K562 (cell line): ENCODE results near the gene MAGI3. TPM values are rescaled to one million over a fixed set of nuclear protein-coding genes. Genes with fewer than 3 reads are reported as not detected.

Source experiments
- ATAC-seq: fragments of 200-7000 bp; cut with Tn5 transposase; 3 replicates; pipeline ENCODE4 v1.9.1; 2020; ENCODE audit warnings: moderate library complexity
- BruUV-seq: library from RNA; stranded (reverse); fragments of 400-500 nt; replicated peaks from 2 replicates; lab custom pipeline; 2021; lab: Mats Ljungman, UMichigan
- CTCF ChIA-PET: fragments of 300-600 bp; formaldehyde crosslinking; extraction: SDS; loops from one replicate; lab custom pipeline; 2021; ENCODE audit warnings: low intra/inter-chr PET ratio; lab: Yijun Ruan, JAX
- POLR2A ChIA-PET: fragments of 300-600, 350-650 bp; sonication (Branson Sonifier 250); formaldehyde crosslinking; extraction: SDS; loops from one replicate; lab custom pipeline; 2021; ENCODE audit warnings: antibody characterized with exemption, inconsistent platforms; lab: Yijun Ruan, JAX
- DNase-seq, 4 experiments: peaks; one replicate each; pipeline versions ENCODE4 v3.0.0 to v3.0.0-alpha.2; 2011 to 2018; ENCODE audit warnings: low spot score in 3 of 4, mixed read lengths in 3 of 4; ENCODE audit errors: extremely low read depth in 1 of 4
- FAIRE-seq: peaks from 2 replicates; lab custom pipeline; 2011; peaks lifted over from hg19 to GRCh38; lab: Jason Lieb, UNC
- H2AFZ ChIP-seq: 2 replicates; pipeline ENCODE4 v1.6.0; 2011; ENCODE audit warnings: low read depth, low read length, control low read depth, inconsistent platforms
- H3K27ac ChIP-seq: fragments of 200-600 bp; 3 replicates; pipeline ENCODE4 v1.8.0; 2011; ENCODE audit warnings: low read depth, mild to moderate bottlenecking, control low read depth, inconsistent platforms, low read length, moderate library complexity, mixed read lengths; ENCODE audit errors: extremely low read depth
- H3K27me3 ChIP-seq, 2 experiments: fragments of 300-600 bp in 1 of 2; 2 replicates in 1 of 2; 3 replicates in 1 of 2; pipeline versions ENCODE4 v1.6.0 to v1.8.0; 2011; ENCODE audit warnings: inconsistent platforms in 2 of 2, low read length in 2 of 2, mild to moderate bottlenecking in 1 of 2, mixed read lengths in 1 of 2, moderate library complexity in 1 of 2; ENCODE audit not compliant: control insufficient read depth in 2 of 2, insufficient read depth in 2 of 2
- H3K36me3 ChIP-seq: fragments of 300-600 bp; 3 replicates; pipeline ENCODE4 v1.8.0; 2011; ENCODE audit warnings: mild to moderate bottlenecking, low read length, inconsistent platforms; ENCODE audit not compliant: control insufficient read depth, insufficient read depth
- H3K4me1 ChIP-seq, 2 experiments: fragments of 200-600 bp in 1 of 2; replicated peaks in 1 of 2; 2 replicates in 1 of 2; 3 replicates in 1 of 2; pipeline versions ENCODE4 v1.5.1 to v1.8.0; 2011; ENCODE audit warnings: inconsistent platforms in 2 of 2, low read length in 2 of 2, mild to moderate bottlenecking in 1 of 2, mixed read lengths in 1 of 2, moderate library complexity in 1 of 2; ENCODE audit not compliant: control insufficient read depth in 2 of 2, insufficient read depth in 2 of 2
- H3K4me2 ChIP-seq: 2 replicates; pipeline ENCODE4 v1.6.1; 2011; ENCODE audit warnings: low read length, control low read depth, inconsistent platforms, mixed read lengths; ENCODE audit not compliant: insufficient read depth
- H3K4me3 ChIP-seq: fragments of 200-600 bp; sonication (generic), shearing (Covaris generic); 2 replicates; pipeline ENCODE4 v1.5.1; 2016; ENCODE audit warnings: control low read depth, inconsistent platforms
- H3K79me2 ChIP-seq: fragments of 200-600 bp; 3 replicates; pipeline ENCODE4 v1.8.0; 2011; ENCODE audit warnings: low read length, inconsistent platforms; ENCODE audit not compliant: control insufficient read depth, insufficient read depth
- H3K9ac ChIP-seq, 2 experiments: 2 replicates each; pipeline versions ENCODE4 v1.6.0 to v1.6.1; 2011; ENCODE audit warnings: low read depth in 2 of 2, low read length in 2 of 2, control low read depth in 1 of 2, inconsistent platforms in 1 of 2, mild to moderate bottlenecking in 1 of 2, mixed read lengths in 1 of 2; ENCODE audit not compliant: insufficient read depth in 1 of 2
- H3K9me1 ChIP-seq: one replicate; pipeline ENCODE4 v1.6.0; 2011; ENCODE audit warnings: inconsistent platforms, mild to moderate bottlenecking, low read length, moderate library complexity; ENCODE audit not compliant: control insufficient read depth, insufficient read depth
- H3K9me3 ChIP-seq: replicated peaks from 2 replicates; pipeline ENCODE4 v1.5.1; 2011; ENCODE audit warnings: low read depth, low read length, inconsistent platforms; ENCODE audit not compliant: control insufficient read depth, insufficient read depth
- H4K20me1 ChIP-seq: replicated peaks from 2 replicates; pipeline ENCODE4 v1.6.1; 2011; ENCODE audit warnings: low read length, inconsistent platforms, mixed read lengths; ENCODE audit not compliant: control insufficient read depth, insufficient read depth
- CBFA2T3 ChIP-seq: fragments of 450-650 bp; IDR thresholded peaks from 2 replicates; pipeline ENCODE4 v1.6.1; 2017
- ETV6 ChIP-seq, 3 experiments: fragments of 150-350 bp in 1 of 3; sonication (generic) in 1 of 3; formaldehyde crosslinking in 1 of 3; IDR thresholded peaks; 2 replicates each; pipeline versions ENCODE4 v1.6.1 to v1.8.0; 2014 to 2022; ENCODE audit warnings: borderline replicate concordance in 2 of 3, low read depth in 2 of 3, antibody characterized with exemption in 1 of 3, low read length in 1 of 3, mild to moderate bottlenecking in 1 of 3, missing genetic modification reagents in 1 of 3
- FOXM1 ChIP-seq, 2 experiments: fragments of 450-650 bp in 1 of 2; sonication (generic) in 1 of 2; formaldehyde crosslinking in 1 of 2; IDR thresholded peaks; 2 replicates each; pipeline versions ENCODE4 v1.6.1 to v1.9.0; 2017 to 2022; ENCODE audit warnings: low read depth in 2 of 2, mild to moderate bottlenecking in 2 of 2, missing genetic modification reagents in 1 of 2, moderate library complexity in 1 of 2
- HLTF ChIP-seq: fragments of 450-650 bp; IDR thresholded peaks from 2 replicates; pipeline ENCODE4 v1.6.1; 2016
- KLF1 ChIP-seq: fragments of 450-650 bp; IDR thresholded peaks from 2 replicates; pipeline ENCODE4 v1.6.1; 2016; ENCODE audit warnings: missing genetic modification characterization, missing compliant biosample characterization
- MLLT1 ChIP-seq, 2 experiments: fragments of 450-650 bp; IDR thresholded peaks; 2 replicates each; pipeline ENCODE4 v1.6.1; 2016
- OTX1 ChIP-seq: fragments of 450-650 bp; formaldehyde crosslinking; IDR thresholded peaks from 2 replicates; pipeline ENCODE4 v1.4.0; 2022; ENCODE audit warnings: mild to moderate bottlenecking
- PTBP1 ChIP-seq: fragments of 200-400 bp; formaldehyde crosslinking; IDR thresholded peaks from 2 replicates; pipeline ENCODE4 v1.6.1; 2017; ENCODE audit warnings: low read depth, low read length
- SRSF1 ChIP-seq: fragments of 200-400 bp; formaldehyde crosslinking; IDR thresholded peaks from 2 replicates; pipeline ENCODE4 v1.6.1; 2017; ENCODE audit warnings: mild to moderate bottlenecking, low read depth, low read length, moderate library complexity
- SRSF3 ChIP-seq: fragments of 200-400 bp; formaldehyde crosslinking; IDR thresholded peaks from 2 replicates; pipeline ENCODE4 v1.6.1; 2016; ENCODE audit warnings: mild to moderate bottlenecking, low read length, moderate library complexity; ENCODE audit not compliant: insufficient read depth
- TAF7 ChIP-seq: fragments of 450-650 bp; IDR thresholded peaks from 2 replicates; pipeline ENCODE4 v1.6.1; 2016; ENCODE audit warnings: missing genetic modification characterization, missing compliant biosample characterization
- ZBTB12 ChIP-seq: fragments of 250-450 bp; sonication (Bioruptor Pico); IDR thresholded peaks from 2 replicates; pipeline ENCODE4 v1.4.0; 2020
- ZNF165 ChIP-seq: fragments of 250-450 bp; sonication (Bioruptor Pico); IDR thresholded peaks from 2 replicates; pipeline ENCODE4 v1.4.0; 2020; ENCODE audit warnings: borderline replicate concordance
- ZNF583 ChIP-seq: fragments of 250-450 bp; sonication (Bioruptor Pico); IDR thresholded peaks from 2 replicates; pipeline ENCODE4 v1.4.0; 2020
- WGBS: fragments of 100-300 bp; shearing (Covaris generic); methylation state at CpG from one replicate; pipeline ENCODE4 v1.1.6; 2016; ENCODE audit warnings: low coverage, mixed read lengths; ENCODE audit not compliant: insufficient coverage; ENCODE audit errors: missing lambda C conversion rate; 5-methylcytosine and 5-hydroxymethylcytosine counted together
- in situ Hi-C: fragments of 300-500 bp; cut with MboI; formaldehyde crosslinking; loops from 4 replicates; pipeline ENCODE4 v1.15.0; 2018; ENCODE audit warnings: inconsistent platforms, mixed read lengths
- intact Hi-C: fragments of 100-400 bp; cut with micrococcal nuclease; formaldehyde crosslinking; loops from 2 replicates; pipeline ENCODE4 v1.14.2; 2022
- polyA plus RNA-seq, 8 experiments: library from polyadenylated mRNA; depleted of rRNA in 4 of 8; stranded (reverse) in 5 of 8; unstranded in 3 of 8; fragments of >200 nt; fragmentation: Nextera tagmentation in 2 of 8; fragmentation: Illumina TruSeq in 1 of 8; extraction: Ambion mirVana in 2 of 8; extraction: Trizol in 1 of 8; gene quantifications; 2 replicates each; pipeline versions ENCODE4 v1.2.1 to v1.2.3, GENCODE V29; 2011 to 2014; ENCODE audit warnings: inconsistent platforms in 1 of 8, missing spikeins in 1 of 8
- total RNA-seq, 7 experiments: library from RNA; depleted of rRNA in 6 of 7; stranded (reverse); fragments of >200 nt in 6 of 7; fragmentation: Illumina TruSeq in 2 of 7; extraction: Trizol in 2 of 7; gene quantifications; 2 replicates each; pipeline versions ENCODE4 v1.2.1 to v1.2.3, GENCODE V29; 2011 to 2021; ENCODE audit warnings: low replicate concordance in 1 of 7
- TF ChIP-seq, protein P1 (sequence below): IDR thresholded peaks from 2 replicates; pipeline ENCODE4 v1.6.1; 2011; ENCODE audit warnings: borderline replicate concordance, low read depth, mild to moderate bottlenecking, moderate library complexity, low read length; ENCODE audit not compliant: insufficient read depth, poor library complexity, severe bottlenecking

MAGI3 gene
- total and polyA plus RNA-seq, 9 of the 15 experiments (the other 6 are each of a cell fraction or from before 2014, with no cell fraction given), result 1.0 to 8.6 (median 5.5) TPM

GRCh38 chr1:113453771-113454083, 63.4 kb downstream of the MAGI3 start (continued):
- no peak for TF ChIP-seq FOXM1 (IDR thresholded peaks at IDR 0.05; ENCODE audit: low read depth)
- TF ChIP-seq FOXM1 (CRISPR knock-in tag; IDR thresholded peaks at IDR 0.05; ENCODE audit: low read depth), result no peak

GRCh38 chr1:113455374-113455773, 65.1 kb downstream of the MAGI3 start:
- Histone ChIP-seq H3K4me2 (no peak overlapping the region), H3K9ac (no peak overlapping the region), H3K27ac (no peak overlapping the region), H3K27me3 (no peaks in the 10 kb centered on the region; a peak in 1 of 5 replicates), H3K4me1 (no peaks in the 10 kb centered on the region), H3K4me3 (no peak overlapping the region), H3K36me3 (no peaks in the 10 kb centered on the region), H2AFZ (no peak overlapping the region), H3K79me2 (no peaks in the 10 kb centered on the region), H3K9me1 (no peaks in the 10 kb centered on the region), H3K9me3 (no peaks in the 10 kb centered on the region), H4K20me1 (no peaks in the 10 kb centered on the region)
- no peak for DNase-seq
- intact Hi-C loops, result no loop called here
- no peak for ATAC-seq
- BruUV-seq, result no TSS peak
- ChIA-PET CTCF (no interaction called here), POLR2A (interaction anchor here (0.6 kb wide), 1 partner anchor 28 kb away, joined by 3 read pairs; no protein-coding TSS in a partner anchor)
- no peak for FAIRE-seq
- WGBS, result 29% methylated on average over 1 of the region's 1 CpG
- in situ Hi-C loops, result loop anchor here (10.0 kb wide), 1 partner anchor 311 kb away; no protein-coding TSS in a partner anchor
- no peak for TF ChIP-seq TAF7 (tag)
- no peak for TF ChIP-seq ZNF583 (CRISPR knock-in tag)
- no peak for TF ChIP-seq SRSF3
- no peak for TF ChIP-seq SRSF1
- TF ChIP-seq OTX1 (CRISPR knock-in tag), result no peak
- TF ChIP-seq MLLT1 (IDR thresholded peaks at IDR 0.05), result no peak
- TF ChIP-seq ZNF165 (CRISPR knock-in tag), result no peak
- no peak for TF ChIP-seq HLTF
- TF ChIP-seq PTBP1, result no peak
- TF ChIP-seq ZBTB12, result no peak
- TF ChIP-seq KLF1 (tag), result no peak
- TF ChIP-seq, protein P1, sequence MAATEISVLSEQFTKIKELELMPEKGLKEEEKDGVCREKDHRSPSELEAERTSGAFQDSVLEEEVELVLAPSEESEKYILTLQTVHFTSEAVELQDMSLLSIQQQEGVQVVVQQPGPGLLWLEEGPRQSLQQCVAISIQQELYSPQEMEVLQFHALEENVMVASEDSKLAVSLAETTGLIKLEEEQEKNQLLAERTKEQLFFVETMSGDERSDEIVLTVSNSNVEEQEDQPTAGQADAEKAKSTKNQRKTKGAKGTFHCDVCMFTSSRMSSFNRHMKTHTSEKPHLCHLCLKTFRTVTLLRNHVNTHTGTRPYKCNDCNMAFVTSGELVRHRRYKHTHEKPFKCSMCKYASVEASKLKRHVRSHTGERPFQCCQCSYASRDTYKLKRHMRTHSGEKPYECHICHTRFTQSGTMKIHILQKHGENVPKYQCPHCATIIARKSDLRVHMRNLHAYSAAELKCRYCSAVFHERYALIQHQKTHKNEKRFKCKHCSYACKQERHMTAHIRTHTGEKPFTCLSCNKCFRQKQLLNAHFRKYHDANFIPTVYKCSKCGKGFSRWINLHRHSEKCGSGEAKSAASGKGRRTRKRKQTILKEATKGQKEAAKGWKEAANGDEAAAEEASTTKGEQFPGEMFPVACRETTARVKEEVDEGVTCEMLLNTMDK, result no peak
- no peak for TF ChIP-seq ETV6 (IDR thresholded peaks at IDR 0.05; ENCODE audit: borderline replicate concordance in 1 of 2, low read depth in 2 of 2, low read length in 1 of 2)
- no peak for TF ChIP-seq ETV6 (CRISPR knock-in tag; IDR thresholded peaks at IDR 0.05; ENCODE audit: borderline replicate concordance)
- TF ChIP-seq CBFA2T3, result no peak
